Pancreas (tissue), 10 donors: Measurements from ENCODE around the gene SOX5. TPM values are rescaled to one million over a fixed set of nuclear protein-coding genes. Genes with fewer than 3 reads are reported as not detected.

Experiments
- ATAC-seq, 4 donors: fragments of 200-7000 bp; cut with Tn5 transposase; one replicate each; pipeline versions ENCODE4 v1.8.0 to v1.9.1; 2020; ENCODE audit warnings: mild to moderate bottlenecking in 4 of 4, moderate library complexity in 4 of 4
- DNase-seq, 6 donors: peaks; one replicate each; pipeline ENCODE4 v3.0.0-alpha.2; 2020
- FAIRE-seq: peaks from 2 replicates; lab custom pipeline; 2012; peaks lifted over from hg19 to GRCh38; lab: Jason Lieb, UNC
- H3K27ac ChIP-seq, 4 donors: fragments of 200-600 bp; sonication (generic); 1 replicate in 3 of 4; 2 replicates in 1 of 4; pipeline versions ENCODE4 v1.5.0 to v1.8.0; 2020
- H3K27me3 ChIP-seq, 4 donors: fragments of 200-600 bp; one replicate each; pipeline ENCODE4 v1.8.0; 2021
- H3K36me3 ChIP-seq, 3 donors: fragments of 200-600 bp; sonication (generic) in 1 of 3; one replicate each; pipeline versions ENCODE4 v1.5.0 to v1.8.0; 2020 to 2021
- H3K4me1 ChIP-seq, 3 donors: fragments of 200-600 bp; one replicate each; pipeline ENCODE4 v1.8.0; 2021
- H3K4me3 ChIP-seq, 4 donors: fragments of 200-600 bp; sonication (generic) in 2 of 4; one replicate each; pipeline versions ENCODE4 v1.5.0 to v1.8.0; 2020 to 2021
- H3K9me3 ChIP-seq, 4 donors: fragments of 200-600 bp; one replicate each; pipeline ENCODE4 v1.8.0; 2021
- WGBS, 2 donors: extraction: QIAGEN DNeasy Blood & Tissue Kit; methylation state at CpG; one replicate each; pipeline ENCODE4 v1.1.7; 2013; 5-methylcytosine and 5-hydroxymethylcytosine counted together
- intact Hi-C, 3 donors: fragments of 100-400 bp; cut with DNase I; formaldehyde crosslinking; loops; one replicate each; pipeline versions ENCODE4 v1.11.1 to v1.14.2; 2022
- polyA plus RNA-seq, 2 donors: library from polyadenylated mRNA; stranded (reverse); fragments of 200-250 nt; gene quantifications; one replicate each; pipeline ENCODE4 v1.2.3, GENCODE V29; 2013
- total RNA-seq, 6 donors: library from RNA; stranded (reverse); fragmentation: NEBNext Ultra II Directional in 4 of 6; extraction: Animal tissue kit (Norgen Biotek cat#: 25700) in 4 of 6; gene quantifications; one replicate each; pipeline versions ENCODE4 v1.2.1 to v1.2.4, GENCODE V29; 2021 to 2023
- TF ChIP-seq, protein P1 (sequence below), 4 donors: fragments of 200-600 bp; sonication (generic) in 3 of 4; IDR thresholded peaks; one replicate each; pipeline versions ENCODE4 v1.5.0 to v1.8.0; 2021; ENCODE audit warnings: antibody characterized with exemption in 4 of 4
- donor health status: healthy with polysubstance abuse.
- donor health status: DM: no; HTN: no; CAD: no; lungs with moderate emphysema.
- donor health status: DM: no; HTN: no; CAD: no.
- donor health status: control.
- donor health status: control.
- donor health status: Bipolar disorder and iron deficiency.
- donor health status: DM: yes; HTN: yes; CAD: no.
- donor health status: DM: no; HTN: no; CAD: no.
- donor health status: DM: no; HTN: no; CAD: no.
- donor health status: DM: yes; HTN: yes; CAD: no.

SOX5 gene
- total and polyA plus RNA-seq, 8 donors: 0.47 to 2.5 (median 1.6) TPM

DNA sequence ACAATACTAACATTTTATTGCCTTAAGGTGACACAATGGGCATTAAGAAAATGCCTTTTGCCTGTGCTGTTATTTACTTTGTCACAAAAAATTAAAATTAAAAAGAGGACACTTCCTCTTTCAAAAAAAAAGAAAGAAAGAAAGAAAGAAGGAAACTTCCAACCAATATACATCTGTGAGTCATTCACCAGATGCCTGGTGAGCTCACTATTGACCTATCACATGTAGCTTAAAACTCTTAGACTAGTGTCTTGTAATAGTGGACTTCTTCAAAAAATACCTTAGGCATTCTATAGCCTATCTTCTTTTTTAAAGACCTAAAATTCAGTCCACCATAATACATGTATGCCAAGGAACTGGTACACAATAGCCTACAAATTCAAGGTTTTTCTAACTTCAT is 4.9 kb upstream of the SOX5 start:
- H3K36me3 ChIP-seq: no peaks in the 10 kb centered on the region
- intact Hi-C loops: no loop called here
- FAIRE-seq (no peak), DNase-seq (no peak), ATAC-seq (no peak)
- TF ChIP-seq, protein P1, sequence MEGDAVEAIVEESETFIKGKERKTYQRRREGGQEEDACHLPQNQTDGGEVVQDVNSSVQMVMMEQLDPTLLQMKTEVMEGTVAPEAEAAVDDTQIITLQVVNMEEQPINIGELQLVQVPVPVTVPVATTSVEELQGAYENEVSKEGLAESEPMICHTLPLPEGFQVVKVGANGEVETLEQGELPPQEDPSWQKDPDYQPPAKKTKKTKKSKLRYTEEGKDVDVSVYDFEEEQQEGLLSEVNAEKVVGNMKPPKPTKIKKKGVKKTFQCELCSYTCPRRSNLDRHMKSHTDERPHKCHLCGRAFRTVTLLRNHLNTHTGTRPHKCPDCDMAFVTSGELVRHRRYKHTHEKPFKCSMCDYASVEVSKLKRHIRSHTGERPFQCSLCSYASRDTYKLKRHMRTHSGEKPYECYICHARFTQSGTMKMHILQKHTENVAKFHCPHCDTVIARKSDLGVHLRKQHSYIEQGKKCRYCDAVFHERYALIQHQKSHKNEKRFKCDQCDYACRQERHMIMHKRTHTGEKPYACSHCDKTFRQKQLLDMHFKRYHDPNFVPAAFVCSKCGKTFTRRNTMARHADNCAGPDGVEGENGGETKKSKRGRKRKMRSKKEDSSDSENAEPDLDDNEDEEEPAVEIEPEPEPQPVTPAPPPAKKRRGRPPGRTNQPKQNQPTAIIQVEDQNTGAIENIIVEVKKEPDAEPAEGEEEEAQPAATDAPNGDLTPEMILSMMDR (IDR thresholded peaks at IDR 0.05): no peak
- no peaks in the 10 kb centered on the region for H3K27me3 ChIP-seq
- no peak overlapping the region for H3K4me3 ChIP-seq
- H3K4me1 ChIP-seq: no peaks in the 10 kb centered on the region
- no peaks in the 10 kb centered on the region for H3K9me3 ChIP-seq
- no peak overlapping the region for H3K27ac ChIP-seq

DNA sequence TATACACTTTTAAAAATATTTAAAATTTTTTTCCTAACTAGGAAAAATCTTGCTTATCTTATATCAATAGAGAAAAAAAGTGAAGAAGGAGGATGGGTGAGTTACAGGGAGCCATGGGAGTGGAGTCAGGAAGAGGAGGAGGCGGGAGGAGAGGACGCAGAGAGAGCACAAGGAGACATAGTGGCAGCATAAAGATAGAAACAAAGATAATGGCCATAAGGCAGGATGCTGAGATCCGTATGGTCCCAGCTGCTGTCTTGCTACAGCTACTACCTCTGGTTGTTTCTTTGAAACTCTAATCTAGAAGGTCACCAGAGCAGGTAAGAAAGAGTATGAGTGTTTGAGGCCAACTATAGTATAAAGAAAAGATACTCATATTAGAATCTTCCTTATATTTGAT is 2.6 kb upstream of the SOX5 start:
- no peak for FAIRE-seq
- Histone ChIP-seq H3K27ac (no peak overlapping the region), H3K27me3 (peaks cover 0 to 18% (median 4%) of the 10 kb centered on the region in 4 donors), H3K4me1 (no peaks in the 10 kb centered on the region), H3K4me3 (no peak overlapping the region), H3K9me3 (no peaks in the 10 kb centered on the region), H3K36me3 (no peaks in the 10 kb centered on the region)
- ATAC-seq: no peak
- WGBS, 2 donors: 72 to 78% methylated on average over 3 of the region's 3 CpGs
- intact Hi-C loops: no loop called here
- DNase-seq: no peak
- TF ChIP-seq, protein P1 (IDR thresholded peaks at IDR 0.05): no peak

DNA sequence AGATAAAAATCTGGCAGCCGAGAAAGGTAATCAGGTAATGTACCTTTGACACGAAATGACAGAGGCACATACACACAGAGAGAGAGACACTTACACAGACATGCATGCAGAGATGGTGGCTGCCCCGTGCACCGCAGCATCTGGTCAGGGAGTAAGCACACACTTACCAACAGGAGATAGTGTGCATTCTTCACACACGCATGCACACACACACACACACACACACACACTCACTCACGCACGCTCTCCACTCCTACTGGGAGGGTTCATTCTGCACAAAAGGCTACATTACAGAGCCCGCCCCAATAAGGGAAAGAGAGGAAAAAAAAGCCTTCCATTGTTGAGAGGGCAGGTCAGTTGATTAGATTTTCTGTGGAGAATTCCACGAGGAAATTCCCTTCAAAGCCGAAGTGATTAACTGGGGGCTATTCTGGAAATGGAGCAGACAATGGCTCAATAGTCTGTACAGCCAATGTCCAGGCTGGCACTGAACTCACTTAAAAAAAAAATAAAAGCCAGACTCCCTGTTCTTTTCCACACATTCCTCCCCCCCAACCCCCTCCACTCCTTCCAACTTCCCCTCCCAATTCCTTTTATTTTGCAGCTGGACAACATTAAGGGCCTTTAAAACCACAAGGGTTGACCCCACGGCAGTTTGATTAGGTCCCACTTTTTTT is 1.4 kb upstream of the SOX5 start:
- 7 to 10% methylated on average over 11 of the region's 11 CpGs for WGBS, 2 donors
- FAIRE-seq: no peak
- ATAC-seq: peak; percentile 35 to 64 (median 60)
- H3K27me3 ChIP-seq: peaks cover 0 to 28% (median 7%) of the 10 kb centered on the region in 4 donors
- intact Hi-C loops: no loop called here
- peak overlapping the region in 1 of 4 donors; percentile 14 for H3K27ac ChIP-seq
- peak in 2 of 6 donors; percentile 15 to 20 for DNase-seq
- no peaks in the 10 kb centered on the region for H3K36me3 ChIP-seq
- H3K4me1 ChIP-seq: no peaks in the 10 kb centered on the region
- H3K4me3 ChIP-seq: peak overlapping the region in 3 of 4 donors; percentile 2 to 42 (median 26)
- TF ChIP-seq, protein P1 (IDR thresholded peaks at IDR 0.05): no peak
- no peaks in the 10 kb centered on the region for H3K9me3 ChIP-seq

DNA sequence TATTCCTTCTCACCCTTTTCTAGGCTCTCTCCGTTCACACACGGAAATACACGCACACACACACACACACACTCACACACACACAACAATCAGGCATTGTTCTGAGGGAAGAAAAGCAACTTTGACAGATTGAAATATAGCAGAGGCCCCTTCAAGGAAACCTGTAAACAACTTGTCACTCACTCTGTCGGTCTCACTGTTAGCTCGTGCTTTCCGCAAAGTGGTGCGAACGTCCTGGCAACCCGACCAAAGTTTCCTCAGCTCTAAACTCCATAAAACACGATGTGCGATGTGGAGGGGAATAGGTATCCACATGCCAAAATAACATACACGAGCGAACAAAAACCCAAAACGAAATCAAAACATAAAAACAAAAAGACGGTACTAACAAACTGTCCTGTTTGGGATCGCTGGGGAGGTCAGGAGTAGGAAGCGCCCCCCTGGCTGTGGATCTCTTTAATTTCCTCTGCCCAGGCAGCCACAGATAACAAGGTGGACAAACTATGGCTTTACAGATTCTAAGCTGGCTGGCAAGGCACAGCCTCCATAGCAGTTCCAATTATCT is 822 bp upstream of the SOX5 start:
- peaks cover 0 to 30% (median 7%) of the 10 kb centered on the region in 4 donors for H3K27me3 ChIP-seq
- H3K9me3 ChIP-seq: no peaks in the 10 kb centered on the region
- no peaks in the 10 kb centered on the region for H3K36me3 ChIP-seq
- ATAC-seq (peak; percentile 40 to 68 (median 66)), DNase-seq (no peak), FAIRE-seq (no peak)
- H3K27ac ChIP-seq: peak overlapping the region in 1 of 4 donors; percentile 14
- peak overlapping the region in 3 of 4 donors; percentile 2 to 42 (median 26) for H3K4me3 ChIP-seq
- no peaks in the 10 kb centered on the region for H3K4me1 ChIP-seq
- WGBS, 2 donors: 1% methylated on average over 17 of the region's 17 CpGs
- intact Hi-C loops: no loop called here
- TF ChIP-seq, protein P1 (IDR thresholded peaks at IDR 0.05): no peak

DNA sequence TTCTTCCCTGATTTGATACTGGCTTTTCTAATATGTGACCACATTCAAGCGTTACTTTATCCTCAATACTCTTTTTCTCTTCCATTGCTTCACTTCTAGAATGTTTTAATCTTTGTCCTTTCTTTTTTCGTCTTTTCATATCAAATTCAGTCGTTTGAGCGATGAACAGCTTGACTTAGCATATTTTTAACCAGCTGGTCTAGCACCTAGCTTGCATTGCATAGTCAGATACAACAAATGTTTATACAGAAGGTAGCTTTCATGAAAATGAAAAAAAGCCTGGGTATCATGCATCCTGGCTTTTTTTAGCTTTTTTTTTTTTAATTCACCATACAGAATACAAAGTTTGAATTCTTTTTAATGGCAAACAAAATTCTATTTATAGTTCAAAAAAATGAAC is 1.2 kb downstream of the SOX5 start:
- WGBS, 2 donors: 36 to 43% methylated on average over 4 of the region's 4 CpGs
- ATAC-seq (no peak), DNase-seq (no peak), FAIRE-seq (no peak)
- Histone ChIP-seq H3K9me3 (no peaks in the 10 kb centered on the region), H3K27ac (no peak overlapping the region), H3K36me3 (no peaks in the 10 kb centered on the region), H3K27me3 (peaks cover 0 to 30% (median 7%) of the 10 kb centered on the region in 4 donors), H3K4me1 (no peaks in the 10 kb centered on the region), H3K4me3 (no peak overlapping the region)
- intact Hi-C loops: no loop called here
- TF ChIP-seq, protein P1 (IDR thresholded peaks at IDR 0.05): no peak
